ENCODE measurements around the gene EHBP1L1.

Gene EHBP1L1

GRCh38 chr11:65607614-65608426 lies 32.0 kb downstream of the EHBP1L1 start:
- no peak overlapping the region for H4K8ac ChIP-seq (ENCODE audit: low read depth, low read length)
- H4K91ac ChIP-seq (ENCODE audit: low read depth, low read length), result no peak overlapping the region
- H3K14ac ChIP-seq (ENCODE audit: low read length), result no peak overlapping the region
- no peak overlapping the region for H4K12ac ChIP-seq (ENCODE audit: low read depth, low read length)
- DNase-seq, result no peak
- H2AK5ac ChIP-seq (ENCODE audit: low read length), result no peak overlapping the region
- no peak overlapping the region for H3K4ac ChIP-seq (ENCODE audit: low read depth, low read length)
- no peak overlapping the region for H2AFZ ChIP-seq (ENCODE audit: insufficient read depth, low read length, poor library complexity)
- H3K79me2 ChIP-seq (ENCODE audit: control insufficient read depth, insufficient read depth, low read length, poor library complexity), result peaks cover 4% of the 10 kb centered on the region
- no peak overlapping the region for H2BK5ac ChIP-seq (ENCODE audit: low read depth, low read length, poor library complexity)
- peaks cover 63 to 70% of the 10 kb centered on the region in 2 experiments for H3K36me3 ChIP-seq (ENCODE audit: control insufficient read depth in 1 of 2, insufficient read depth in 2 of 2, low read length in 2 of 2)
- H3K27me3 ChIP-seq (ENCODE audit: insufficient read depth, low read length), result no peaks in the 10 kb centered on the region
- H3K27ac ChIP-seq (ENCODE audit: low read depth, low read length), result no peak overlapping the region
- peaks cover 9% of the 10 kb centered on the region for H3K9me3 ChIP-seq (ENCODE audit: insufficient read depth, low read depth, low read length)
- no peak overlapping the region for H2BK12ac ChIP-seq (ENCODE audit: low read length)
- H3K23ac ChIP-seq (ENCODE audit: low read length), result no peak overlapping the region
- peak overlapping the region; percentile 34 for H3K4me3 ChIP-seq (ENCODE audit: low read depth, low read length)
- no peak overlapping the region for H3K9ac ChIP-seq (ENCODE audit: low read length)
- H3K4me2 ChIP-seq (ENCODE audit: low read length), result peak overlapping the region; percentile 63
- WGBS (ENCODE audit: extremely low coverage, insufficient coverage, insufficient read length), result no CpG with 5 or more reads among the region's 37 CpGs
- no peak overlapping the region for H2BK120ac ChIP-seq (ENCODE audit: insufficient read depth, low read length, poor library complexity)
- H3K4me1 ChIP-seq (ENCODE audit: control insufficient read depth in 1 of 2, insufficient read depth in 2 of 2, low read length in 2 of 2), result peaks cover 25 to 29% of the 10 kb centered on the region in 2 experiments
- H3K18ac ChIP-seq (ENCODE audit: low read length), result no peak overlapping the region
- H3K79me1 ChIP-seq (ENCODE audit: low read length), result peaks cover 2% of the 10 kb centered on the region

GRCh38 chr11:65609229-65609628 lies 33.4 kb downstream of the EHBP1L1 start:
- WGBS (ENCODE audit: extremely low coverage, insufficient coverage, insufficient read length), result no CpG with 5 or more reads among the region's 3 CpGs

DNA sequence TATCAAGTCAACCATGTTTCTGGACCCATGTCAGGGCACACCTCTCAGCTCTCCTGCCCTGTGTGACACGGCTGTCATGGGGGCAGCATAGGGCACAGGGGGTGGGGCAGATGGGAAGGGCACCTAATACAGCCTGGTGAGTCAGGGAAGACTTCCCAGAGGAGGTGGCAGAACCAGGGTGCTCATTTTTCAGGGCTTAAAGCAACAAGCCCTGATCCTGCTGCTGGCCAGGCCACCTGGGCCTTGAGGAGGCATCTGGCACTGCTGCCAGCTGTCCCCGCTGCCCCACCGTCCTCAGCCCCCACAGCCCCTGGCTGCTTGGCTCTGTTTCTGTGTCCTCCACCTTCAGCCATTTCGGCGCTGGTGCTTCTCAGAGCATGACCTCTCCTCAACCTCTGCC lies 33.8 kb downstream of the EHBP1L1 start:
- Histone ChIP-seq H4K91ac (ENCODE audit: low read depth, low read length) (no peak overlapping the region), H3K36me3 (ENCODE audit: control insufficient read depth in 1 of 2, insufficient read depth in 2 of 2, low read length in 2 of 2) (peaks cover 52 to 61% of the 10 kb centered on the region in 2 experiments), H2BK120ac (ENCODE audit: insufficient read depth, low read length, poor library complexity) (no peak overlapping the region), H3K4me3 (ENCODE audit: low read depth, low read length) (no peak overlapping the region), H3K4ac (ENCODE audit: low read depth, low read length) (no peak overlapping the region), H2AFZ (ENCODE audit: insufficient read depth, low read length, poor library complexity) (no peak overlapping the region), H3K23ac (ENCODE audit: low read length) (no peak overlapping the region), H3K4me2 (ENCODE audit: low read length) (no peak overlapping the region), H3K79me1 (ENCODE audit: low read length) (peaks cover 10% of the 10 kb centered on the region), H3K9me3 (ENCODE audit: insufficient read depth, low read depth, low read length) (peaks cover 6% of the 10 kb centered on the region), H3K14ac (ENCODE audit: low read length) (no peak overlapping the region), H4K8ac (ENCODE audit: low read depth, low read length) (no peak overlapping the region), H2BK5ac (ENCODE audit: low read depth, low read length, poor library complexity) (no peak overlapping the region), H3K18ac (ENCODE audit: low read length) (no peak overlapping the region), H3K9ac (ENCODE audit: low read length) (no peak overlapping the region), H3K79me2 (ENCODE audit: control insufficient read depth, insufficient read depth, low read length, poor library complexity) (peaks cover 13% of the 10 kb centered on the region), H3K27me3 (ENCODE audit: insufficient read depth, low read length) (no peaks in the 10 kb centered on the region), H4K12ac (ENCODE audit: low read depth, low read length) (no peak overlapping the region), H2AK5ac (ENCODE audit: low read length) (no peak overlapping the region), H3K27ac (ENCODE audit: low read depth, low read length) (no peak overlapping the region), H2BK12ac (ENCODE audit: low read length) (no peak overlapping the region), H3K4me1 (ENCODE audit: control insufficient read depth in 1 of 2, insufficient read depth in 2 of 2, low read length in 2 of 2) (peaks cover 31 to 35% of the 10 kb centered on the region in 2 experiments)
- no CpG with 5 or more reads among the region's 5 CpGs for WGBS (ENCODE audit: extremely low coverage, insufficient coverage, insufficient read length)
- no peak for DNase-seq

More at GRCh38 chr11:65609229-65609628, 33.4 kb downstream of the EHBP1L1 start:
- no peak overlapping the region for H3K18ac ChIP-seq (ENCODE audit: low read length)
- H3K79me1 ChIP-seq (ENCODE audit: low read length), result peaks cover 7% of the 10 kb centered on the region
- peaks cover 56 to 64% of the 10 kb centered on the region in 2 experiments for H3K36me3 ChIP-seq (ENCODE audit: control insufficient read depth in 1 of 2, insufficient read depth in 2 of 2, low read length in 2 of 2)
- H3K4me3 ChIP-seq (ENCODE audit: low read depth, low read length), result no peak overlapping the region
- no peak overlapping the region for H2BK5ac ChIP-seq (ENCODE audit: low read depth, low read length, poor library complexity)
- H3K9ac ChIP-seq (ENCODE audit: low read length), result no peak overlapping the region
- no peak overlapping the region for H4K8ac ChIP-seq (ENCODE audit: low read depth, low read length)
- H3K23ac ChIP-seq (ENCODE audit: low read length), result no peak overlapping the region
- H2BK12ac ChIP-seq (ENCODE audit: low read length), result no peak overlapping the region
- H3K14ac ChIP-seq (ENCODE audit: low read length), result no peak overlapping the region
- H3K79me2 ChIP-seq (ENCODE audit: control insufficient read depth, insufficient read depth, low read length, poor library complexity), result peaks cover 11% of the 10 kb centered on the region
- no peak overlapping the region for H2BK120ac ChIP-seq (ENCODE audit: insufficient read depth, low read length, poor library complexity)
- H2AK5ac ChIP-seq (ENCODE audit: low read length), result no peak overlapping the region
- peaks cover 6% of the 10 kb centered on the region for H3K9me3 ChIP-seq (ENCODE audit: insufficient read depth, low read depth, low read length)
- H4K91ac ChIP-seq (ENCODE audit: low read depth, low read length), result no peak overlapping the region
- no peak overlapping the region for H3K4ac ChIP-seq (ENCODE audit: low read depth, low read length)
- H3K27ac ChIP-seq (ENCODE audit: low read depth, low read length), result no peak overlapping the region
- no peak overlapping the region for H4K12ac ChIP-seq (ENCODE audit: low read depth, low read length)
- no peak overlapping the region for H3K4me2 ChIP-seq (ENCODE audit: low read length)
- no peak for DNase-seq
- H2AFZ ChIP-seq (ENCODE audit: insufficient read depth, low read length, poor library complexity), result no peak overlapping the region
- H3K27me3 ChIP-seq (ENCODE audit: insufficient read depth, low read length), result no peaks in the 10 kb centered on the region
- H3K4me1 ChIP-seq (ENCODE audit: control insufficient read depth in 1 of 2, insufficient read depth in 2 of 2, low read length in 2 of 2), result peaks cover 31 to 35% of the 10 kb centered on the region in 2 experiments

DNA sequence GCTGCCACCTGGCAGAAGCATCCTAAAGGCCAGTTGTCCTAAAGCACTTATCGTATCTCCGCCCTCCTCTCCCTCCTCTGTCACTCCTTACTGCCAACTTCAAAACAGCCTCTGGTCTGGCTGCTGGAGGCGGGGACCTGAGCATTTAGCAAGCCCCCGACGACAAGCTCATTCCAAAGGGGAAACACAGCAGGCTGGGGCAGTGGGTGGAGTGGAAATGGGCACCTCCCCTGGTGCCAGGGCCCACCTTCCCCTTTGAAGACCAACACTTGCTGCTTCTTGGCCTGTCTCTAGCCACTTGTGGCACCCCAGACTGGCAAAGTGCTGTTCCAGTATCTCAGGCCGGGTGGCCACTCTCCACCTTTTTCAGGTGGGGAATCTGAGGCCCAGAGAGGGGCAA lies 34.6 kb downstream of the EHBP1L1 start:
- Histone ChIP-seq H2BK5ac (ENCODE audit: low read depth, low read length, poor library complexity) (no peak overlapping the region), H3K4ac (ENCODE audit: low read depth, low read length) (no peak overlapping the region), H4K8ac (ENCODE audit: low read depth, low read length) (no peak overlapping the region), H2AFZ (ENCODE audit: insufficient read depth, low read length, poor library complexity) (no peak overlapping the region), H4K91ac (ENCODE audit: low read depth, low read length) (no peak overlapping the region), H3K4me1 (ENCODE audit: control insufficient read depth in 1 of 2, insufficient read depth in 2 of 2, low read length in 2 of 2) (peaks cover 31 to 35% of the 10 kb centered on the region in 2 experiments), H4K12ac (ENCODE audit: low read depth, low read length) (no peak overlapping the region), H3K9me3 (ENCODE audit: insufficient read depth, low read depth, low read length) (peaks cover 6% of the 10 kb centered on the region), H3K79me2 (ENCODE audit: control insufficient read depth, insufficient read depth, low read length, poor library complexity) (peaks cover 13% of the 10 kb centered on the region), H3K9ac (ENCODE audit: low read length) (no peak overlapping the region), H3K4me2 (ENCODE audit: low read length) (no peak overlapping the region), H2AK5ac (ENCODE audit: low read length) (no peak overlapping the region), H3K27me3 (ENCODE audit: insufficient read depth, low read length) (no peaks in the 10 kb centered on the region), H3K79me1 (ENCODE audit: low read length) (peaks cover 13% of the 10 kb centered on the region), H3K27ac (ENCODE audit: low read depth, low read length) (no peak overlapping the region), H3K4me3 (ENCODE audit: low read depth, low read length) (no peak overlapping the region), H3K36me3 (ENCODE audit: control insufficient read depth in 1 of 2, insufficient read depth in 2 of 2, low read length in 2 of 2) (peaks cover 44 to 54% of the 10 kb centered on the region in 2 experiments), H3K23ac (ENCODE audit: low read length) (no peak overlapping the region), H2BK120ac (ENCODE audit: insufficient read depth, low read length, poor library complexity) (no peak overlapping the region), H3K18ac (ENCODE audit: low read length) (no peak overlapping the region), H2BK12ac (ENCODE audit: low read length) (no peak overlapping the region), H3K14ac (ENCODE audit: low read length) (no peak overlapping the region)
- DNase-seq, result no peak
- WGBS (ENCODE audit: extremely low coverage, insufficient coverage, insufficient read length), result no CpG with 5 or more reads among the region's 6 CpGs

Data from trophoblast cell (in vitro differentiated cells and primary cell).